GM21825 (cell line): ENCODE data around the gene ZSWIM4.
A peak's percentile ranks its signal among the peaks of the same experiment; 100 is the strongest.
"Not testable (repeated sequence)": the region's sequence is repeated elsewhere in the genome, so short reads cannot be mapped to it uniquely, and the experiment has no call there.

Experiments used
- ATAC-seq: cut with Tn5 transposase; IDR thresholded peaks from one replicate; pipeline ENCODE4 v1.9.1; 2021; ENCODE audit warnings: mild to moderate bottlenecking, moderate library complexity; ENCODE audit not compliant: unreplicated experiment

ZSWIM4 gene

DNA sequence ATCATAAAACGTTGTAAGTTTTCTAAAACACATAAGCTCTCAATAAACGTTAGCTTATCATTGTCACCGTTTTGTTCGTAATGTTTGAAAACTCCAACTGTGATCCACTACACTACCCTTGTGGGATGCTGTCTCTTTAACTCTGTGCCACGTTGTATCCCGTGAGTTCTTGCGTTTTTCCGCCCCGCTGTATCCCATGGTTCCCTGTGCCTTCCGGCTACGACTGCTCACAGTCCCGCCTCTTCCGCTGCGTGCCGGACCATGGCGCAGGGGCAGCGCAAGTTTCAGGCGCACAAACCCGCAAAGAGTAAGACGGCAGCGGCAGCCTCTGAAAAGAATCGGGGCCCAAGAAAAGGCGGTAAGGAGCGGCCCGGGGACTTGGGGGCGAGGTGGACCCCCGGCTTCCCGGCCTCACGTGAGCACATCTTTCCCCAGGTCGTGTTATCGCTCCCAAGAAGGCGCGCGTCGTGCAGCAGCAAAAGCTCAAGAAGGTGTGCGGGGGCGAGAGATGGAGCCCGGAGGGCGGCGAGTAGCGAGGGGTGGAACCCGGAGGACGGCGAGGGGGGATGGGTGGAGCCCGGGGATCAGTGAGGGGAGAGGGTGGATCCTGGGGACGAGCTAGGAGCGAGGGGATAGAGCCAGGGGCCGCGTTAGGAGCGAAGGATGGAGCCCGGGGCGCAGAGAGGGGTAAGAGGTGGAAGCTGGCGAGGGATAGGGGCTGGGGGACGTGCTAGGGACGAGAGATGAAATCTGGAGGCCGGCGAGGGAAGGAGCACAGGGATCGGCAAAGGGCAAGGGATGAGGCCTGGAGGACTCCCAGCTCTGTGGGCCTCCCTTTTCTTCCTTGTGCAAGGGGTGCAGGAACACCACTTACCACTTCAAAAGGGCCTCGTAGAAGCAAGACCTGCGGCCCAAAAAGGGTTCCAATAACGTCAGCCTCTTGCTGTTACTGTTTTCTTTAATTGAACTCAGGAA, 20.7 kb upstream of the ZSWIM4 start, which contains the start of gene C19orf53:
TSS of gene C19orf53 (plus strand) at position 240 of the 975 bp plus-strand sequence. CDS start at position 262, 22 bp downstream.
- peak; percentile 83 for ATAC-seq

DNA sequence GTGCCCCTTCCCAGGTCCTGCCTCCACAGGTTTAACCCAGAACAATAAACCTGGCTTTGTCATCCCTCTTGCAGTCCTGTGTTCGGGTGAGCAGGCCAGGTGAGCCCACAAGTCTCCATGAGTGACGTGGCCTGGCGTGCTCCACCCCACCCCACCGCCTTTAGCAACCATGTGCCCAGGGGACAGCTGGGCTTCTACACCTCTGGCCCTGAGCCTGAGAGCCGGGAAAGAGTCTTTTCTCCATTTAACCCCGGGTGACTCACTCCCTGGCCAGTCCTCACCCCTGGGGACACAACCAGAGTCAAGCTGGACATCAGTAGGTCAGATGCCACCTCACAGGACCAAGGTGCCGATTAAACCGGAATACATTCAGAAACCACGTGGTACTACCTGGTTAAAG, 16.8 kb upstream of the ZSWIM4 start:
- no peak for ATAC-seq

DNA sequence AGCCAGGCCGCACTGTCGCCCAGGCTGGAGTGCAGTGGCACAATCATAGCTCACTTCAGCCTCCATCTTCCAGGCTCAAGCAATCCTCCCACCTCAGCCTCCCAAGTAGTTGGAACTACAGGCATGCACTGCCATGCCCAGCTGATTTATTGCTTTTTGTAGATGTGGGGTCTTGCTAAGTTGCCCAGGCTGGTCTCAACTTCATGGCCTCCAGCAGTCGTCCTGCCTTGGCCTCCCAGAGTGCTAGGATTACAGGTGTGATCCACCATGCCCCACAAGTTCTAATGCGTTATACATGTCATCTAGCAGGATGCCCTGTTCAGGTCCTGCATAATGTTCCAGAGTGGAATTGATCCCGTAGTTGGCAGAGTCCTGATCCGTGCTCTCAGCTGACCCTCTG, 16.4 kb upstream of the ZSWIM4 start:
- ATAC-seq = no peak

DNA sequence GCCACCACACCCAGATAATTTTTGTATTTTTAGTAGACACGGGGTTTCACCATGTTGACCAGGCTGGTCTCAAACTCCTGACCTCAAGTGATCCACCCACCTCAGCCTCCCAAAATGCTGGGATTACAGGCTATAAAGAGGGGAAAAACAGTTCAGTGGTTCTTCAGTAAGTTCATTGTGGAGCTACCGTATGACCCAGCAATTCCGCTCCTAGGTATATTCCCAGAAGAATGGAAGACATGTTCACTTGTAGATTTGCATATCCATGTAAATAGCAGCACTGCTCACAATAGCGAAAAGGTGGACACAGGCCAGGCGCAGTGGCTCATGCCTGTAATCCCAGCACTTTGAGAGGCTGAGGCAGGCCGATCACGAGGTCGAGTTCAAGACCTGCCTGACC, 15.4 kb upstream of the ZSWIM4 start:
- ATAC-seq = not testable (repeated sequence)

DNA sequence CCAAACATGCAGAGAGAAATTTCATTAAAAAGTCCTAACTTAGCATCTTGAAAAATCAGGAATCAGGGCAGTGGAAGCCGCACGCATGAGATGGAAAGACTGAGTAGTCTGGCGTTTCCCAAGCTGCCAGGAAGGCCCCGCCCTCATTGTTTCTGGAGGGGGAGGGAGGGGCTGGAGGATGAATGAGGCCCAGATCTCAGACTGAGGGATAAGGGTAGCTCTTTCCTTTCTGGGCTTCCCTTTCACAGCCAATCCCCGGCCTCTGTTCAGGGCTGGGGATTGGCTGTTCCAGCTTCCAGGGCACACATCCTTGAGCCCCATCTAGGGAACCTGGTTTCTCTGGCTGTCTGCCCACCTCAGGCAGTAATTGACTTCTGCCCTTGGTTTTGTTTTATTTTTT, 13.7 kb upstream of the ZSWIM4 start:
- ATAC-seq = no peak

DNA sequence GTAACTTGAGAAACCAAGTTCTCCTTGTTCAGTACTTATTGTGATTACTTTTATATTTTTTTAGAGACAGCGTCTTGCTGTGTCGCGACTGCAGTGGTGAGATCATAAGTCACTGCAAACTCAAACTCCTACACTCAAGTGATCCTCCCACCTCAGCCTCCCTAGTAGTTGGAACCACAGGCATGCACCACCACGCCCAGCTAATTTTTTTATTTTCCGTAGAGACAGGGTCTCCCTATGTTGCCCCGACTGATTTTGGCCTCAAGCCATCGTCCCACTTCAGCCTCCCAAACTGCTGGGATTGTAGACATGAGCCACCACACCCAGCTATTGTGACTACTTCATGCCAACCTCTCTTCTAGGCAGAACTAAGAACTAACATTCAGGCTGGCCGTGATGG, 12.7 kb upstream of the ZSWIM4 start:
- ATAC-seq = no peak

DNA sequence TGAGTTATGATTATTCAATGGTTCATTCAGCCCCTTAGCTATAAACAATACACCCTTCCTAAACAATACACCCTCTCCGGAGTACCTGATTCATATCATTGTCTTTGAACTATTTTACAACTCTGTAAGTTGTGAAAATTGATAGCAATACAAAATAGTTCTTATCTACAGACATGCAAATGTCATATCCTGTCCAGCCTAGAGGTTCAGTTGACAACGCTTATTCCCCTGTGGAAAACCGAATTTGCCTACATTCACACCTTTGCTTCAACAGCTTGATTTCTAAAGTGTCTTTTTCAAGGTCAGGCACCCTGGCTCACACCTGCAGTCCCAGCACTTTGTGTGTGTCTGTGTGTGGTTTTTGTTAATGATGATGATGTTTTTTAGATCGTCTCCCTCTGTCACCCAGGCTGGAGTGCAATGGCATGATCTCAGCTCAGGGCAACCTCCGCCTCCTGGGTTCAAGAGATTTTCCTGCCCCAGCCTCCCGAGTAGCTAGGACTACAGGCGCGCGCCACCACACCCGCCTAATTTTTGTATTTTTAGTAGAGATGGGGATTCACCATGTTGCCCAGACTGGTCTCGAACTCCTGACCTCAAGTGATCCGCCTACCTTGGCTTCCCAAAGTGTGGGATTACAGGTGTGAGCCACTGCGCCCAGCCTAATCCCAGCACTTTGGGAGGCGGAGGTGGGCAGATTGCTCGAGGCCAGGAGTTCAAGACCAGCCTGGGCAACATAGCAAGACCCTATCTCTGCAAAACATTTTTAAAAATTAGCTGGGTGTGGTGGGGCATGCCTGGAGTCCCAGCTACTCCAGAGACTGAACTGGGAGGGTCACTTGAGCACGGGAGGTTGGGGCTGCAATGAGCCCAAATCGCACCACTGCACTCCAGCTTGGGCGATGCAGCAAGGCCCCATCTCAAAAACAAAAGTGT, 11.4 kb upstream of the ZSWIM4 start:
- ATAC-seq = no peak

DNA sequence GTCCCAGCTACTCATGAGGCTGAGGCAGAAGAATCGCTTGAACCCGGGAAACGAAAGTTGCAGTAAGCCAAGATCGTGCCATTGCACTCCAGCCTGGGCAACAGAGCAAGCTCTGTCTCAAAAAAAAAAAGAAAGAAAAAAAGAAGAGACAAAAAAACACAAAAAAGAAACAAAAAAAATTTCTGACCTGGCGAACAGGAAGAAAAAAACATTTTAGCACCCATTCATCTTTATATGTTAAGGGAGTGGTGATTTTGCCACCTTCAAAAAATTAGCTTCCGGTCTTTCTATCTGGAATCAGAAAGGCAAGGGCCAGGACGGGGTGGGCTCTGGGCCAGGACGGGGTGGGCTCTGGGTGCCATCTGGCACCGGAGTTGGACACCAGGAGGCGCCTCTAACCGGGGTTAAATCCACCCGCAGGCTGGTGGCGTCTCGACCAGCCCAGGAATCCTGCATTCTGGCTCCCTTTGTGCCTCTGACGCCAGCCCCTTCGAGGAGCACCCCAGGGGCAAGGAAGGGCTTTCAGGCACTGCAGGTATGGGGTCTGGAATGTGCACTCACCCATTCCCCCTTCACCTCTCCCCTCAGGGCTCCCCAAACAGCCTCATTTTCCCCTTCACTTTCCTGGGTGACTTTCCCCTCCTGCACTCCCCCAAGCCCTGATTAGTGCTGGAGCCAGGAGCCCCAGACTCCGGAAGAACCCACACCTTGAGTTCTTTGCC, 10.4 kb upstream of the ZSWIM4 start:
- ATAC-seq = no peak

DNA sequence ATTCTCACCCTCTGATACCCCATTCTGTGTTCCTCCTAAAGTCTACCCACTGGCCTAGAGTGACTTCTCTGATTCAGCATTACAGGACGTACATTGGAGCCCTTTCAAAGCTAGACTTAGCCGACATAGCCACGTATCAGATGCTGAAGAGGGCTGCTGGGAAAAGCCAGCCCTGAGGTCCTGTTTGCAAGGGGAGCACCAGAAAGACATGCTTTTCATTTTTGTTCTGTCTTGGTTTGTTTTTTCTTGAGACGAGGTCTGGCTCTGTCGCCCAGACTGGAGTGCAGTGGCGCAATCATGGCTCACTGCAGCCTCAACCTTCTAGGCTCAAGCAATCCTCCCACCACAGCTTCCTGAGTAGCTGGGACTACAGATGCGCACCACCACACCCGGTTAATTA, 6.3 kb upstream of the ZSWIM4 start:
- no peak for ATAC-seq

DNA sequence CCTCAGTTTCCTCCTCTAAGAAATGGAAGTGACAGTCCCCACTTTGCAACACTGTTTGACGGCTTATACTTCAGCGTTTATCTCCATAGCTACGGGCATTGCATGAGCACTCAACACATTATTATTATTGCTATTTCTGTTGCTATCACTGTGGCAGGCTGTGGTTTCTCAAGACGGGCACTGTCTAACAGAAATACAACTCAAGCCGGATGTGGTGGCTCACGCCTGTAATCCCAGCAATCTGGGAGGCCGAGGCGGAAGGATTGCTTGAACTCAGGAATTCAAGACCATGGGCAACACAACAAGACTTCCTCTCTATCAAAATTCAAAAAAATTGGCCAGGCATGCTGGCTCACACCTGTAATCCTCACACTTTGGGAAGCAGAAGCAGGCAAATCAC, 4.9 kb upstream of the ZSWIM4 start:
- ATAC-seq = no peak

DNA sequence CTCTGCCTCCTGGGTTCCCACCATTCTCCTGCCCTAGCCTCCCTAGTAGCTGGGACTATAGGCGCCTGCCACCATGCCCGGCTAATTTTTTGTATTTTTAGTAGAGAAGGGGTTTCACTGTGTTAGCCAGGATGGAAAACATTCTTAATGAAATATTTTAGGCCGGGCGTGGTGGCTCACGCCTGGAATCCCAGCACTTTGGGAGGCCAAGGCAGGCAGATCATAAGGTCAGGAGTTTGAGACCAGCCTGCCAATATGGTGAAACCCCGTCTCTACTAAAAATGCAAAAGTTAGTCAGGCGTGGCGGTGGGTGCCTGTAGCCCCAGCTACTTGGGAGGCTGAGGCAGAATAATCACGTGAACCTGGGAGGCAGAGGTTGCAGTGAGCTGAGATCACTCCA, 1.9 kb upstream of the ZSWIM4 start:
- not testable (repeated sequence) for ATAC-seq

DNA sequence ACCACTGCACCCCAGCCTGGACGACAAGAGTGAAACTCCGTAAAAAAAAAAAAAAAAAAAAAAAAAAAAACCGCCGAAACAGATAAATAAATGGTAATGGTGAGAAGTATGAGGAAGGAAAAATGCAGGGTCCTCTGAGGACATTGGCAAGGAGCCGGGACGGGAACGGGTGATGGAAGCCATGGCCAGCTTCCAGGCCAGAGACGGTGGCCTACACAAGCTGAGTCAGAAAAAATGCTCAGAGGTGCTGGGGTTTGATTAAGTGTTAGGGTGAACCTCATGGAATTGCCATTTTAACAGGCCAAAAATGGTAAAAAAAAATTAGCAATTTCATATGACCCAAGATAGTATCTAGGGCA, 866 bp upstream of the ZSWIM4 start:
- no peak for ATAC-seq

DNA sequence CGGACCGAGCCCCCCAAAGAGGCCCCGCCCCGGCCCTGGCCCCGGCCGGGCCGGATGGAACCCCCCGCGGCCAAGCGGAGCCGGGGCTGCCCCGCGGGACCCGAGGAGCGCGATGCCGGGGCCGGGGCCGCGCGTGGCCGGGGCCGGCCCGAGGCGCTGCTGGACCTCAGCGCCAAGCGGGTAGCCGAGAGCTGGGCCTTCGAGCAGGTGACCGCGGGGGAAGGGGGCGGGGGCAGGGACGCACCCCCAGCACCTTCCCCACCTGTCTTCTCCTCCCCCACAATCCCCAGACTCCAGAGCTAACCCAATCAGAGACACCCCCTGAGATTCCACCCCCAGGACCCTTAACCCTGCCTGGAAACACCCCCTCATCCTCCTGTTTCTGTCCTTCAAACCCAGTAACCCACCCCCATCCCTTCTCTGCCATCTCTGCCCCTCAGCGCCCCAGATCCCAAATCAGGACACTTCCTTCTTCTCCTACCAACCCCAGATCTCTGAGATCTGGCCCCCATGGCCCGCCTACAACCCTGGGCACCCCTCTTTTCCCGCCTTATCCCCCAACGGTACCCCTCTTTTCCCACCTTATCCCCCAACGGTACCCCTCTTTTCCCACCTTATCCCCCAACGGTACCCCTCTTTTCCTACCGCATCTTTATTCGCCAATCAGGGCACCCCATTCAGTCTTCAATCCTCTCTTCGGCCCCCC, 505 bp downstream of the ZSWIM4 start:
- peak; percentile 29 for ATAC-seq

DNA sequence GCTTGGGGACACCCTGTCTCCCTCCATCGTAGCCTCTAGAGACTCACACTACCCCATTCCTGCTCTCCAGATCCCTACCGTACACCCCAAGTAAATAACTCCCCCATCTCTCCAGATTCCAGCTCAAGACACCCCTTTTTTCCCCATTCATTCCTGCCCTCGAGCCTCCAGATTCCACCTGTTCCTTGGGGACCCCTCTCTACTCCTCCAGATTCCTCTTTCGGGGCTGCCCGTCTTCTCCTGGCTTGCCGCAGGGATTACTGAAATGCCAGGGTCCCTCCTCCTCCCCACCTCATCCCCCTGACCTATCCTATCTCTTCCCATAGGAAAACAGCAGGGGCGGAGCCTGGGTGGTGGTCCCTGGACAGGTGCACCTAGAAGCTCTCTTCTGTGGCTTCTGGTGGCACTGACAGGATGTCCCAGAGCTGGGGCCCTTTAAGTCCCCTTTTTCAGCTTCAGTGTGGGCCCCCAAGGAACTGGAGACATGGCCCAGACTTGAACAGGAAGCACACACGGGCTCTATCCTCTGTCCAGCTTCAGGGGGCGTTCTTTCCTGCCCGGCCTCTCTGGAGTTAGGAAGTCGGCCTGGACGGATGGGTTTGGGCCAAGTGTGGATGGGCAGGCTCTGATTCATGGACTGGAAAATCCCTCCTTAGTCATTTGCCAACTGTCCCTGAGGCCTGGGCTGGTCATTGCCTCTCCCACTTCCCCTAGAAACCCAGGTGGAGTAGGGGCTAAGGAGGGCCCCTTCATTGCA, 1.2 kb downstream of the ZSWIM4 start:
- ATAC-seq = no peak

DNA sequence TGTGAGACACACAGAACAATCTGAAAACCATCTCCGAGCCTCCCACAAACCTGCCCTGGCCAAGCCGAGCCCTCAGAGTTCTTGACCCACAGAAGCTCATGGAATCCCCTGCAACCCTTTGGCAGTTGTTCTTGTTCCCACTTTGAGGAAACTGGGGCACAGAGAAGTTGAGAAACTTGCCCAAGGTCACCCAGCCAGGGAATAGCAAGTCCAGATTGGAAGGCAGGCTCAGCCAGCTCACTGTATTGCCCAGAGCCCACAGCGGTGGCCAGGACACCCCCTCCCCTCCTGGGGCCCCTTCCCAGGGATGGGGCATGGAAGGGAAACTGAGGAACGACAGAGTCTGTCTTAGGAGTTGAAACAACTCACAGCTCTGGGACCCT, 1.8 kb downstream of the ZSWIM4 start:
- no peak for ATAC-seq

DNA sequence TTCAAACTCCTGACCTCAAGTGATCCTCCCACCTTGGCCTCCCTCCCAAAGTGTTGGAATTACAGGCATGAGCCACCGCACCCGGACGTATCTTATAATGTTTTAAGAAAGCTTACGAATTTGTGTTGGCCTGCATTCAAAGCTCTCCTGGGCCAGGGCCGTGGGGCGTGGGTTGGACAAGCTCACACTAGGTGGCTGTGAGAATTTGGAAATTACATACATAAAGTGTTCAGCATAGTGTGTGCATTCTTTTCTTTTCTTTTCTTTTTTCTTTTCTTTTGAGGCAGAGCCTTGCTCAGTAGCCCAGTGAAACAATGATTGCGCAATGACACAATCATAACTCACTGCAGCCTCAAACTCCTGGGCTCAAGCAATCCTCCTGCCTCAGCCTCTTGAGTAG, 2.6 kb downstream of the ZSWIM4 start:
- ATAC-seq = no peak

DNA sequence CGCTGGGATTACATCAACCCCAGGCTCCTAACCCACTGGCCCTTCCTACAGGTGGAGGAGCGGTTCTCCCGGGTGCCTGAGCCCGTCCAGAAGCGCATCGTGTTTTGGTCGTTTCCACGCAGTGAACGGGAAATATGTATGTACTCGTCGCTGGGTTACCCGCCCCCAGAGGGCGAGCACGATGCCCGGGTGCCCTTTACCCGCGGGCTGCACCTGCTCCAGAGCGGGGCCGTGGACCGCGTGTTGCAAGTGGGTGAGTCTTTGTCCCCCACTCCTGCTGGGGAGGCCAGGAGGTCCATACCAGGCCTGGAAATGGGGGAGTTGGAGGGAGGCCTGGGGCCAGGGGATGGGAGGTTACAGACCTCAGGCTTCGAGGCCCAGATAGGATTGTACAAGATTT, 4.4 kb downstream of the ZSWIM4 start:
- no peak for ATAC-seq

DNA sequence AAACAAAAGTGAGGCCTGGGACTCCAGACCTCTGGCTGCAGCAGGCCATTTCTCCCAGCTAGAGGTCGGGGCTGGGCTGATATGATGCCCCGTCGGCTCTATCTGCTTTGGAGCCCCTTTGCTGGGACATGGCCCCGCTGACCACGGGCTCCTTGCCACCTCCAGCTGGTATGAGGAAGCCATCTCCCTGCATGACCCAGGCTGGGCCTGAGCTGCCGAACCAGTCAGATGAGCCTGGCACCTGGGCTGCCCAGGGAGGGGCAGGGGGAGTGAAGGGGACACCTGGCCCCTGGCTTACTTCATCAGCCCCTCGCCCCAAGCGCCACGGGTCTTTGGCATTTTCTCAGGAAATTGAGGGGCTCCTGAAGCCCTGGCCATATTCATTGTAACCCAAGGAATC, 7.8 kb downstream of the ZSWIM4 start:
- no peak for ATAC-seq

DNA sequence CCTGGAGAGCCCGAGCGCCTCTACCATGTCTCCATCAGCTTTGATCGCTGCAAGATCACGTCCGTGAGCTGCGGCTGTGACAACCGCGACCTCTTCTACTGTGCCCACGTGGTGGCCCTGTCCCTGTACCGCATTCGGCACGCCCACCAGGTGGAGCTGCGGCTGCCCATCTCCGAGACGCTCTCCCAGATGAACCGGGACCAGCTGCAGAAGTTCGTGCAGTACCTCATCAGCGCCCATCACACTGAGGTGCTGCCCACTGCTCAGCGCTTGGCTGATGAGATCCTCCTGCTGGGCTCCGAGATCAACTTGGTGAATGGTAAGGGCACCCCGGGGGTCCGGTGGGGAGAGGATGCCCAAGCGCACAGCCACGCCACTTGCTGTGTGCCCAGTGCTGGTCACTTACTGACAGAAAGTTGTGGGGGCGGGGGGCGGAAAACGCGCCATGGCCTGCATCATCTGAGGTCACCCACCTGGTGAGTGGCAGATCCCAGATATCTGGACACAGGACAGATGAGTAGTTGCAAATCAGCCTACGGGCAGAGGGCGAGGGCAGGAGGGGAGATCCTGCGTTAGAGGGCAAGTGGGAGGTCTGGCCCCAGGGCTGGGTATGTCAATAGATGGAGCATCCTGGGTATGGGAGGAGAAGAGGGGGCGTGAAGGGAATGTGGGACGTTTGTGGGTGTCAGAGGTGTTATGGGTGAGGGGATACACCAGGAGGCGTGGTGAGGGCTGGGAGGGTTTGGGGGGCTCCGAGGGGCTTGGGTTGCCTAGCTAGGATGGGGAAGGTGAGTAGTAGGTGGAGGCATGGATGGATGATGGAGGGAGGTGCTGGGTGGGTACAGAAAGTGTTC, 9.8 kb downstream of the ZSWIM4 start:
- ATAC-seq = no peak
